Stimulated activated CD8-positive, alpha-beta memory T cell treated with anti-CD3 and anti-CD28 coated beads, Interleukin-12 subunit alpha, Interleukin-12 subunit beta, amount 100 ng/mL, for 4 hours (primary cell): Measurements from ENCODE around the gene COMP.
"Not testable (repeated sequence)": the region's sequence is repeated elsewhere in the genome, so short reads cannot be mapped to it uniquely, and the experiment has no call there.

Experiments used
- DNase-seq: peaks from one replicate; pipeline ENCODE4 v3.0.0-alpha.2; 2020; ENCODE audit warnings: low read depth

Gene COMP

DNA sequence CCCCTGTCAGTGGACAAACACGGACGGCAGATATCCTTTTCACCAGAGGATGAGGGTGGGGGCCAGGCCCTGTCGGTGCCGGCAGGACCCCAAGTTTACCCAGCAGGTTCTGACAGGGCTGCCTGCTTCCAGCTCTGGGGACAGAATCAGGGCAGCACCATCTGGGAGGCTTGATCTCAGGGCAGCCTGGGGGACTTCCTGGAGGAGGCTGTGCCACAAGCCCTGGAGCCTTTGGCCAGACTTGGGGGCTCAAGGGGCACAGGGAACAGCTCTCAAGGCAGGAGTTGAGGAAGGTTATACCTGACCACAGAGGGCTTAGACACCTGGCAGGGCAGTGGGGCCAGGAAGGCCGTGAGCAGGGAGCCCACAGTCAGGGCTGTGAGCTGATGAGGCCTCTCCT is 45.2 kb downstream of the COMP start:
- DNase-seq = no peak

DNA sequence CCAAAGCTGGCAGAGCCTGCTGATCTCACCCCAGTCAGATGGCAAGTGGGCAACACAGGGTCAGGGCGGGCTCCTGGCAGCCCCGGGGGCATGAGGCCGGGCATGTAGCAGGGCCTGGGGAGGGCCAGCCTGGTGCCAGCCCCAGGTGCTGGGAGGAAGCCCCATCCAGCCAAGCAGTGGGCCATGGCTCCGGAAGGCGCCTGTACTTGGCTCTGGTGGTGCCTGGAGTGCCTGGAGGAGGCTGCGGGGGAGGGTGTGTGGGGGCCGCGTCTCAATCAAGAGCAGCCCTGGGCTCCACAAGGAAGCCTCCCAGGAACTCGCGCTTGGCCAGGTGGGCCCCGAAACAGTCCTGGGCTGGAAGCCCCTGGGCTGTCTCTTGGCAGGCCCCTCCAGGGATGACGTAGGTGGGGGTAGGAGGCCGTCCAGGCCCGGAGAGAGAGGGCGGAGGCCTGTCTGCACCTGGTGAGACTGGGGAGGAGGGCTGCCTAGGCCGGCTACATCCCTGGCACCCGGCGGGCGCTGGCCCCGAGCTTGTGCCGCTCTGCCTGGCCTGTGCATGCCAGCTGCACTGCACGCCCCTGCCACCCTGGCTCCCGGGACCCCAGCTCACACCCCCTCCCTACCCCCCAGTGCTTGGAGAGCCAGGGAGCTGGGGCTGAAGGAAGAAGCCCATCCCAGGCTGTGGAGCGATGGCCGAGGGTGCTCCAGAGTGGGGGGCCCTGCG is 45.9 kb downstream of the COMP start:
- no peak for DNase-seq

DNA sequence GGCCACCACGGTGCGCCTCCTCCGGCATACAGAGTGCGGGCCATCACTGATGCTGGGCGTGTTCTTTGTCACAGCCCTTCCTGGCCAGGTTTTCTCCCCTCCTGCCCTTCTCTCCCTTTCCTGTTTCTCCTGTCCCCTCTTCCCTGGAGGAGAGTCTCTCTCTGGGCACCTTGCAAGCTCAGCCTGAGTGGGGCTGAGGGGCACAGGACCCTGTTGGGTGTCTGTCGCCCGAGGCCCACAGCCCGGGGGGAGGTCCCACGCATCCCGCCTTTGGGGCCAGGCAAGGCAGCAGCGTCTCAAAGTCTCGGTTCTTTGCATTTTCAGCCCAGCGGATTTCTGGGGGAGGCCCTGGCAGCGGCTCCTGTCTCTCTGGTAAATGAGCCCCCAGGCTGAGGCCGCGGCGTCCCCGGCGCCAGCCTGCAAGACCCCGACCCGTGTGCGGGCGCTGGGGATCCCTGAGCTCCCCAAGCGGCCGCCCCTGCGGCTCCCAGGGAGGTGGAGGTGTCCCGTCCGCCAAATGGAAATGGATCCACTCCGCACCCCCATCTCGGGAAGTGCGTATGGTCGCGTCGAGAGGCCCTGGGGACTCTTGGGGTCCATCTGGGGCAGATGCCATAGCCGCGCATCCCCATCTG is 47.2 kb downstream of the COMP start:
- DNase-seq = no peak

DNA sequence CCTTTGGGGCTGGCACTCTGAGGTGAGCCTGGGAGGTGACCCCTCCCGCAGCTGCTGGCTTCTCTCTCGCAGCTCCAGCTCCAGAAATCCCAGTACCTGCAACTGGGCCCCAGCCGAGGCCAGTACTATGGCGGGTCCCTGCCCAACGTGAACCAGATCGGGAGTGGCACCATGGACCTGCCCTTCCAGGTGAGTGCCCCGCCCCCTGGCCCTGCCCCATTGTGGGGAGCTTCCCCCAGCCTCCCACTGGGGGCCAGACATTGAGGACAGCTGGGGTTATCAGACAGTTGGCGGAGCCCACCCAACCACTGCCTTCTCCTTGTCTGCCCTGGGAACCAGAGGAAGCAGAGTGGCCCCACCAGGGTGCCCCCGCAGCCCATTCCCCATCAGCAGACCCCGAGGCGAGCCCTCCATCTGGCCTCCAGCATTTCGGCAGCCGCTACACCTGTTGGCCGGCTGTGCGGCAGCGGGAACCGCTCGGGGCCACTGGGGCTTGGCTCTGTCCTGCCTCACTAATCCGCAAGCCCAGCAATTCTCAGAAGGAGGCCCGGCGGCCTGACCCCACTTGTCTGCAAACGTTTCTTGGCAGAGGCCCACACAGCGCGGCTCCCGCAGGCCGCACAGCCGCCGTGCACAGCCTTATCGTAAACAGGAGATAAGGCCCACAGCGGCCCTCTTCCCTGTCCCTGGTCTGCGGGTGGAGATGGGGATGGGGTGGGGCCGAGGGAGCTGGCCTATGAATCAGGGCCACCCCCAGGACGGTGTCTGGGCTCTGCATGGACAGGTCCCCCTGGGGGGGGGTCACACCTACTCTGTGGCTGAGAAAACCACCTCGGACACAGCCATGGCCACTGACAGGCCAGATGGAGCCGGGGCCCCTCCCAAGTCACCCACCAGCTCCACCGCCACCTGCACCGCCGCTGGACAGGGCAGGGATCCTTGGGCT is 48.0 kb downstream of the COMP start:
- no peak for DNase-seq

DNA sequence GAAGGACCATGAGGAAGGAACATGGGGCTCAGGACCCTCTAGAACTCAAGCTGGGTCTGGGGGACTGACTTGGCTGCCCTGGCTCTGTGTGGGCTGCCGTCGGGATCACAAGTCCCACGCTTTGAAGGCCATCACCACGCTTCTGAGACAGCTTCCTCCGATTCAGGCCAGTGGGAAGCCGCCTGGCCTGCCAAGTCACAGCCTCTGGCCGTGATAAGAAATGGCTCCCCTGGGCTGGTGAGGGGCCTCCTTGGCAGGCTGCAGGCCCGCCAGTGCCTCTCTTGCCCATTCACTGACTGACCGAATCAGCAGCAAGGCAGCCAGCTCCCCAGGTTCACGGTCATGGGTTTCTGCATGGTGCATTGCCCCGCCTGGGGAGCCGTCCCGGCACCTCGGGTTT is 48.8 kb downstream of the COMP start:
- DNase-seq = no peak

DNA sequence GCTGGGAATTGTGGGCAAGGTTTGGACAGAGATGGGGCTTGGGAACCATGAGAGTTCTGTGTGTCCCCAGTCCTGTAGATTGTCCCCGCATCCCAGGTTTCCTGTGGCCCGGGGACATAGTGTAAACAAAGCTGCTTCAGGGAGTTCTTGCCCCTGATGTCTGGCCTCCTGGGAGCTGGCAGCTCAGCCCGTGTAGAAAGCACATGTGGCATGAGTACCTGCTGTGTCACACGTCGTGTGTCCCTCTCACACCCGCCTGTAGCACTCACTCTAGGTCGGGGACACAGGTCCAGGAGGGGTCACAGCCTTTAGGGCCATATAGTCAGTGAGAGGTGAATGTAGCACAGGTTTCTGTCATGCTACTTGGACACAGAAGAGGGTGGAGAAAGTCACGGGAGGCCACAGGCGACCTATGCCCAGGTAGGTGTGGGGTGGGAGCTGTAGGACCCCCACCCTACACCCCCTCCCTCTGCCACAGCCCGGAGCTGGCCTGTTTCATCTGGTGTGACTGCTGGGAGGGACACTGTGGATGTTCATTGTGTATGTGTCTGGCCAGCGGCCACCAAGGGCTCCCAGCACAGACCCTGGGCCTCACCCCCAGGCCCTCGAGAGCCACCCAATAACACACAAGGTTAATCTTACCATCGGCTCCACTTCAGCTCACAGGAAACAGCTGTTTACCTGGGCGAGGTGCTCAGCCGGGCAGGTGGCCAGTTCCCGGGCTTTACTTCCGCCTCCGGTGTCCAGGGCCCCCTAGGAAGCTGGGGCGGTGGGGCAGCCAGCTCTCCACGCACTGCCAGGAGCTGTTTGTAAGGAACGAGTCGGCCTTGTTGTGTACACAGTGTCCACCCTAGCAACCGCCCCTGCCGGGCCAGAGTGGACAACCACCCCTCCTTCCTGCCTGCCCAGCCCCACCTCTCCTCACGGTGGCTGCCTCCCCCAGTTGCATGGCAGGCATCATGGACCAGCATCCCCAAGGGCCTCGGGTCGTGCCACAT is 49.7 kb downstream of the COMP start:
- no peak for DNase-seq

DNA sequence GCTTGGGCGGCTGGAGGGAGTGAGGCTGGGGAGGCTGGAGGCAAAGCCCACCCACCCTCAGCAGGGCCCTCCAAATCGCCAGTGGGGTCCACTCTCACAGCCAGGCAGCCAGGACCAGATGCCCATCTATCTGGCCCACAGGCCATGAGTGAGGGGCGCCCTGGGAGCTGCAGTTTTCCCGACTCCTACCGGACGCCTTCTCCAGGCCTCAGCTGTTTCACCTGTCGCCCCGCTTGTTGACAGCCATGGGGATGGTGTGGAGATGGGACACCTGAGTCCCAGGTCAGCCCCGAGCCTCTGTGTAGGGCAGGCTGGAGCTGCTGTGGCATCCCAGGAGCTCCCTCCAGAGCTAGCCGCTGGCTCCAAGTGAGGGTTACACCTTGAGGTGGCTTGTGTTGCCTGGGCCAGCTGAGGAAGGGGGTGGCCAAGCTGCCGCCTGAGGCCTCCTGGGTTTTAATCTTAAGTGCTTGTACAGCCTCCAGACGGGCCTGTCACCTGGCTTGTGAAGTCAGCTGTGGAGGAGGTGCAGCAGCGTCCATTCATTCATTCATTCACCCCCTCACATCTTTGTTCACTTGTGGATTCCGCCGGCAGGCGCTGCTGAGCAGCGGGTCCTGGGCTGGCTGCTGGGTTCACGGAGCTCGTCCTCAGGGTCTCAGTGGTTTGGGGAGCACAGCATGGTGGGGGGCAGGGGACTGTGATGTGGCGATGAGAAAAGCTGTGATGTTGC is 52.0 kb downstream of the COMP start:
- no peak for DNase-seq

DNA sequence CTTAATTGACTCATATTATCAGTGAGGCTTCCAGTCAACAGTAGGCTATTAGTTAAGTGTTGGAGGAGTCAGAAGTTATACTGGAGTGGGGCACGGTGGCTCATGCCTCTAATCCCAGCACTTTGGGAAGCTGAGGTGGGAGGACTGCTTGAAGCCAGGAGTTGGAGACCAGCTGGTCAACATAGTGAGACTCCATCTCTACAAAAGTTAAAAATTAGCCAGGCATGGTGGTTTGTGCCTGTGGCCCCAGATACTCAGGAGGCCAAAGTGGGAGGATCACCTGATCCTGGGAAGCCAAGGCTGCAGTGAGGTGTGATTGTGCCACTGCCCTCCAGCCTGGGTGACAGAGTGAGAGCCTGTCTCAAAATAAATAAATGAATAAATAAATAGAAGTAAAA is 53.2 kb downstream of the COMP start:
- no peak for DNase-seq

DNA sequence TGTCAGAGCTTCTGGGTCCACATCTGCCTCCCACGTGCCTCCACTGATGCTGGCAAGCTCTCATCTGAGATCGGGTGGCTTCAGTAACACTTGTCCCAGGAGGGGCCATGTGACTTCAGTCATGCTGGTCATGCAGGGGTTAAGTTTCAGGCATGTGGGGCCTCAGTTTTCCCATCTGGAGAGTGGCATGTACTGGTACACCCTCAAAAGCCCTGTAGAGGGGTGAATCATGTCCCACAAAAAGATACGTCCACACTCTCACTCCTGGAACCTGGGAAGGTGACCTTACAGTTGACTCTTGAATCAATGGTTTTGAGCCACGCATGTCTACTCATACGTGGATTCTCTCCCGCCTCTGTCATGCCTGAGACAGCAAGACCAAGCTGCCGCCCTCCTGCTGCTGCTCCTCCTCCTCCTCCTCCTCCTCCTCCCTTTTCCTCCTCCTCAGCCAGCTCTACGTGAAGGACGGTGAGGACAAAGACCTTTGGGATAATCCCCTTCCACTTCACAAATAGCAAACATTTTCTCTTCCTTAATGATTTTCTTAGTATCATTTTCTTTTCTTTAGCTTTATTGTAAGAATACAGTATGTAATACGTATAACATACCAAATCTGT is 53.7 kb downstream of the COMP start:
- no peak for DNase-seq

DNA sequence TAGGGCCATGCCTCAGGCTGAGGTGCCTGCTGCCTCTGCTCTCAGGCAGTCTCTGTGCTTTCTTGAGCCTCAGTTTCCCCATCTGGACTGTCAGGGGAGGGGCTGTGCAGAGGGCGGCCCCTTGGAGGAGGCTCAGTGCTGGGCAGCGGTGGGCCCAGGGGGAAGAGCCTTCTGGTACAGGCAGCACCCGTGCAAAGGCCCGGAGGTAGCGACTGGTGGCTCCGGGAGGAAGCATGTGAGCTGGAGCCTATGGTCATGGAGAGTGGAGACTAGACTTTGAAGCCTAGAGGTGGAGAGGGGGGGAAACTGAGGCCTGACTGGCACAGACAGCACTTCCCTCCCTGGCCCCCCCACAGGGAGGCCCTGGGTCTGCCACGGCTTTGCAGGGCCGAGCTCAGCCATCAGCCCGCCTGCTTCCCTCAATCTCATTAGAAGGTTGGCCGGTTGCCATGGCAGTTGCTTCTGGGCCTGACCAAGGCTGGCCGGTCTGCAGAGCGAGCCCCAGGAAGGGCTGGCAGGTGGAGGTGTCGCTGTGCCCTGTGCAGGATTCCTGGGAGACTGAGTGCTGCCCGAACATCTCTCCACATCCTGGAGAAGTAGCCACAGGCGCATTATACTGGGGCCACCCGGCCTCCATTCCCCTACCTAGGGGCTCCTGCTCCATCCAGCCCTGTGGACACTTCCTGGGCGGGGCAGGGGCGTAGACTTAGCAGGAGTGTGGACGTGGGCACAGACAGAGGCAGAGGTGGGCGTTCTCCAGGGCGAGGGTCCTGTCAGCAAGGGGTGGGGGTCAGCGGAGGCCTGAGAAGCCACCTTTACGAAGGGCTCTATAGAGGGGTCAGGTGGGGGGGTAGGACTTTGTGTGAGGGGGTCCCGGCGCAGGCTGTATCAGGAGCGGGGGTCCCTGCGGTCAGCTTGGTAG is 54.4 kb downstream of the COMP start:
- no peak for DNase-seq

DNA sequence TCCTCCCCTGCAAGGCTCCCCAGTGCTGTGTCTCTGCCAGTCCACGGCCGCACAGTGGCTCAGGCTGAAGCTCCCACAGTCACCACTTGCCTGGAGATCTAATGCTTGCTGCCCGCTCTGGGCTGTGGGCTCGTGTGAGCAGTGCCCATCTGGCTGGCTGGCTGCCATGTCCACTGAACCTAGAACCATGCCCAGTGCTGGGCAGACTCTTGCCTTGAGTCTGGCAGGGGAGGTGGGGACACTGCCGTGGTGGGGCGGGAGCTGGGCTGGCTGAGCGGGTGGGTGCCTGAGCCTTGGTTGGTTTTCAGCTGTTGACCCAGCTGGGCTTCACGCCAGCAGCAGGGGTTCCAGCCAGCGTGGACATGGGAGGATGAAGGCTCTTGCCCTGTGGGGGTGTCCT is 55.4 kb downstream of the COMP start:
- DNase-seq = no peak

DNA sequence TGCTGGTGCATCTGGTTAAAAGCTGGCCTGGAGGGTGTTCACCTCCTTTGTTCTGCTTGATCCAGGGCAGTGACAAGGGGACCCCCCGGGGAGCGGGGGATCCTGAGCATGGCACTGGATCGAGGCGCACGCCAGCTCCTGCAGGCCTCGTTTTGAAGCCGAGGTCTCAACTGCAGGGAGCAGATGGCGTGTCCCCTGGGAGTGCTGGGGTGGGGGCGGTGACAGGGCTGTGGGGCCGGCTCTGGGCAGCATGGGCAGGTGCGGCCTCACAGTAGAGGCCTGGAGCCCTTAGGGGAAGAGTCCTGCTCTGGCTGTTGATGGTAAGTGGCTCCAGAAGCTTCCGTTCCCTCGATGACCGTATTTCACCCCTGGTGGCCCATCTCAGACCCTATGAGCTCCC is 55.8 kb downstream of the COMP start:
- DNase-seq = no peak

DNA sequence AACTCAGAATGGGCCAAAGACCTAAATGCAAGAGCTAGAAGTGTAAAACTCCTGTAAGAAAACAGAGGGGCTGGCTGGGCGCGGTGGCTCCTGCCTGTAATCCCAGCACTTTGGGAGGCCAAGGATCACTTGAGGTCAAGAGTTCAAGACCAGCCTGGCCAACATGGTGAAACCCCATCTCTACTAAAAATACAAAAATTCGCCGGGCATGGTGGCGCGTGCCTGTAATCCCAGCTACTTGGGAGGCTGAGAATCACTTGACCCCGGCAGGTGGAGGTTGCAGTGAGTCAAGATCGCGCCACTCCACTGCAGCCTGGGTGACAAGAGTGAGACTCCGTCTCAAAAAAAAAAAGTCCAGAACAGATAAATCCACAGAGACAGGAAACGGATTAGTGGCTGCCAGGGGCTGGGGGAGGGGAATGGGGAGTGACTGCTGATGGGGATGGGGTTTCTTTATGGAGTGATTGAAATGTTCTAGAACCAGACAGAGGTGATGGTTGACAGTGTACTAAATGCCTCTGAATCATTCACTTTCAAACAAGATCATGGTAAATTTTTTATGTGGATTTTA is 57.3 kb downstream of the COMP start:
- not testable (repeated sequence) for DNase-seq

DNA sequence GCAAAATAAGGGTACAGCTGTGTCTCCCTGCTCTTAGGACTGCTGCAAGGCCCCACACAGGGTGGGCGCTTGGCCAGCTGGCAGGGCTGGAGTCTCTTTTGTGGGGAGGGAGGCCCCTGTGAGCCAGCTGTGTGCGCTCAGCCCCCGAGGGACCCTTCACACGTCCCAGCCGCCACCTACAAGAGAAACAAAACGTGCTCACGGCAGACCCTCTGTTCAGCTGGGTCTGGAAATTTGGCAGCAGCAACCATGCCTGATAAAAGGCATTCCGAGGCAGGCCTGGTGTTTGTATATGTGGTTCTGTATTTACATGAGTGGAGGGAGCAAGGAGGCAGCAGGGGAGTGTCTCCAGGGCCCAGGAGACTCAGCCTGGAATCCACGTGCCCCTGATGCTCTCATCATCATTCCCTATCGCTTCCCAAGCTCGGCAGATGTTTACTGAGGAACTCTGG is 57.9 kb downstream of the COMP start:
- DNase-seq = no peak
